GM12891 (cell line): ENCODE results near the gene HMCN1.

ENCODE experiments used
- DNase-seq: peaks from one replicate; pipeline ENCODE4 v3.0.0; 2011; ENCODE audit warnings: low spot score; ENCODE audit not compliant: insufficient read length
- FAIRE-seq: peaks from 2 replicates; lab custom pipeline; 2011; peaks lifted over from hg19 to GRCh38; lab: Jason Lieb, UNC
- PAX5 ChIP-seq: IDR thresholded peaks from 2 replicates; pipeline ENCODE4 v1.6.1; 2011; ENCODE audit warnings: low read length, moderate library complexity, mild to moderate bottlenecking; ENCODE audit not compliant: insufficient read depth, severe bottlenecking
- POLR2A ChIP-seq: IDR thresholded peaks from 2 replicates; pipeline ENCODE4 v1.6.1; 2011; ENCODE audit warnings: low read depth, low read length, control low read depth
- POLR2AphosphoS5 ChIP-seq: IDR thresholded peaks from 2 replicates; pipeline ENCODE4 v1.6.1; 2011; ENCODE audit warnings: low read depth, low read length, control low read depth
- POU2F2 ChIP-seq: IDR thresholded peaks from 2 replicates; pipeline ENCODE4 v1.6.1; 2011; ENCODE audit warnings: low read depth, mild to moderate bottlenecking, control low read depth, low read length, moderate library complexity
- SPI1 ChIP-seq: IDR thresholded peaks from 2 replicates; pipeline ENCODE4 v1.6.1; 2011; ENCODE audit warnings: low read depth, low read length, control low read depth
- TAF1 ChIP-seq: IDR thresholded peaks from 2 replicates; pipeline ENCODE4 v1.6.1; 2011; ENCODE audit warnings: low read depth, low read length, control low read depth

Gene HMCN1

GRCh38 chr1:185931438-185931837 is 197.2 kb downstream of the HMCN1 start:
- no peak for FAIRE-seq

GRCh38 chr1:185933580-185933979 is 199.4 kb downstream of the HMCN1 start:
- TF ChIP-seq POU2F2: no peak
- TF ChIP-seq TAF1: no peak
- no peak for TF ChIP-seq SPI1
- TF ChIP-seq POLR2A: no peak
- no peak for TF ChIP-seq PAX5
- TF ChIP-seq POLR2AphosphoS5: no peak
- no peak for DNase-seq
- no peak for FAIRE-seq

More at GRCh38 chr1:185931438-185931837, 197.2 kb downstream of the HMCN1 start:
- no peak for DNase-seq
- no peak for TF ChIP-seq TAF1
- no peak for TF ChIP-seq PAX5

DNA sequence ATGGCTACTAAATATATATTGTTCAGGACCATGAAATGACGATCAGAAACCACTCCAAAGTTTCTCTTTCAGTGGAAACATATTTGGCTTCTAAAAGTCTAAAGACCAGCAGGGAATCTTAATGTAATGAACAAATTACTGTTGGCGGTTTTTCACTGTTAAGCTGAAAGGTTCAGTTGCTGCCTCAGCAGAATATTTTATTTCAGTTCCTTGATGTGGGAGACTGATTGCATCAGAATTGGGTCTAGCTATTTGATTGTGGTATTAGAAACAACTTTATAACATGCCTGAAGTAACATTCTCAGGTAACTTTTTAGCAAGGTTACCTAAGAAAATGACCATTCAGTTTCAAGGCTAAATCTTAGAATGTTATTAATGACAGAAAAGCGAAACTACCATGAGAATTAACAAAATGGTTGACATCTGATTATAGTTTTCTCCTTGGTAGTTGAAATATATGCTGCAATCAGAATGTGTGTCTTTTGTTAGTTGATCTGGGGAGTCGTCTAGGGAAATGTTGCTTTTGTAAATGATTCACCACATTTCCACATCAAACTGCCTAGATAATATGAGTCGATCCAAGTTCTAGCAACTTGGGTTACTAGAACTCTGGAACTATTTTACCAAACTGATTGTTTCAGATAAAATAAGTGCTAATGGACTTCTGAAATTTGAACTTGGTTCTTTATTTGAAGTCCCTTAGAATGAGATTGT is 200.4 kb downstream of the HMCN1 start:
- no peak for TF ChIP-seq PAX5
- no peak for TF ChIP-seq POLR2AphosphoS5
- TF ChIP-seq SPI1: no peak
- no peak for TF ChIP-seq TAF1
- TF ChIP-seq POU2F2: no peak
- TF ChIP-seq POLR2A: no peak
- FAIRE-seq (no peak), DNase-seq (no peak)

- TF ChIP-seq SPI1 (no peak), TAF1 (no peak), POU2F2 (no peak), PAX5 (no peak), POLR2A (no peak), POLR2AphosphoS5 (no peak)
- no peak for DNase-seq
- no peak for FAIRE-seq
Measured at GRCh38 chr1:185935360-185935759, 201.2 kb downstream of the HMCN1 start.

DNA sequence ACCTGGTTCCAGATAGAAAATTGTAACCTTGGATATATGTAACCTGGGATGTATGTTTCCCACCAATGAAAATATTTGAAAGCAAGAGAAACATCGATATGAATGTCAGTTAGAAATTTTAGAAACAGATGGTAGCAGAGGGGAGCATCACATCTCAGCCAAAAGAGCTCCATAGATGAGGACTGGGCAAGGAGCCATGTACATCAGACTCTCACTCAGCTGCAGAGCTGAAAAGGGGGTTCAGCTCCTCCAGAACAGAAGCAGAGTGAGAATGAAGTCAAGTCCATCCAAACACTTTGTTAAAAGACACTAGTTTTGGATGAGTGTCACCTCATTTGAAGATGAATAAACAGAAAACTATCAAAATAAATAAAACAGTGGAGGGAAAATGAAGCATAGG is 202.4 kb downstream of the HMCN1 start:
- FAIRE-seq (no peak), DNase-seq (no peak)
- no peak for TF ChIP-seq SPI1
- no peak for TF ChIP-seq PAX5
- no peak for TF ChIP-seq POLR2AphosphoS5
- no peak for TF ChIP-seq POLR2A
- TF ChIP-seq POU2F2: no peak
- TF ChIP-seq TAF1: no peak

DNA sequence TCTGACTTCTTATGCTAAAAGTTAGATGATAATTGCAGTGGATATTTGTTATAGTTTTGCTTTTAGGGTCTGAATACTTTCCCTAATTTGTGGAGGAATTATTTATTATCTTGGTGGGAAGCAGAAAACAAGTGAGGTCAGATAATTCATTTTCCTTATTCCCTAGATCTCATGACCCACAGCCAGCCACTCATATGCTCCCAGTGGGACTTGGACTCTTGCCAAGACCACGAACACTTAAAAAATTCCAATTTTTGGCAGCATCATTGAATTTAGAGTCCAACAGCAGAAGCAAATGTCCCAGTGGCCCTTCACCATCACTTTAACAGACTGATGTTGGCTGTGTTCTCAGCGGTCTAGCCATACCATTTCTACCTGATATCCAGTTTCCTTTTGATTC is 204.2 kb downstream of the HMCN1 start:
- no peak for TF ChIP-seq POLR2AphosphoS5
- TF ChIP-seq POLR2A: no peak
- TF ChIP-seq POU2F2: no peak
- TF ChIP-seq TAF1: no peak
- no peak for TF ChIP-seq SPI1
- TF ChIP-seq PAX5: no peak
- FAIRE-seq (no peak), DNase-seq (no peak)

GRCh38 chr1:185939142-185939541 is 205.0 kb downstream of the HMCN1 start:
- DNase-seq (no peak), FAIRE-seq (no peak)
- TF ChIP-seq POLR2A: no peak
- no peak for TF ChIP-seq SPI1
- no peak for TF ChIP-seq PAX5
- TF ChIP-seq TAF1: no peak
- no peak for TF ChIP-seq POU2F2
- no peak for TF ChIP-seq POLR2AphosphoS5

DNA sequence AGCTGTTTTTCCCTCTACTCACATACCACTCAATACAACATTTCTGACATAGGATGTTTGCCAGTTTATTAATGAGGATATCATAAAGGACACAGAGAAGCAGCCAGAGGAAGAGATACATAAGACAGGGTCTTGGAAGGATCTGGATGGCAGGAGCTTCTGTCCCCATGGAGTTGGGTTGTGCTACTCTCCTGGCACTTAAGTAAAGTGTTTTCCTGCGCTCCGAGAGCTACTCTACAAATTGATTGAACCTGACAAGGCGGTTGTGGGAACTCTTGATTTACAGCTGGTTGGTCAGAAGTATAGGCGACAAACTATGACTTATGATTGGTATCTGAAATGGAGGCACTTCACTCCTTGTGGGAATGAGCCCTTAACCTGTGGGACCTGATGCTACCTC is 208.8 kb downstream of the HMCN1 start:
- no peak for DNase-seq
- TF ChIP-seq PAX5: no peak
- no peak for TF ChIP-seq POU2F2
- no peak for TF ChIP-seq TAF1
- TF ChIP-seq POLR2AphosphoS5: no peak
- no peak for TF ChIP-seq POLR2A
- TF ChIP-seq SPI1: no peak
- no peak for FAIRE-seq

DNA sequence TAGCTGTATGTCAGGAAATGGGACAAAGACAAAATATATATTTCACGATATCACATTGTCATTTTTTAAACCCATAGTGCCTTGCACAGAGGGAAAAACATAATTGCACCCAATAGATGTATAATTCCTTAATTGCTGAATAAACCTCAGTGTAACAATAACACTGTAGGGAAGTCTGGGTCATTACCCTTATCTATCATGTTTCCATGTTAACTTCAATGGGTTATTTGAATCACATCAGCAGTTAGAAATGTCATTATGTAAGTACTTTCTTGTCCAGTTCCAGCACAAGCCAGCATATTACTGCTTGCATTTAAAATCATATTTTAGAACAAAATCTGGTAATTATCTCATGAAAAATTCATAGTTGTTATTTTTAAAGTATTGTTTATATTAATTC is 222.7 kb downstream of the HMCN1 start:
- TF ChIP-seq PAX5: no peak
- TF ChIP-seq TAF1: no peak
- TF ChIP-seq SPI1: no peak
- TF ChIP-seq POLR2A: no peak
- no peak for TF ChIP-seq POLR2AphosphoS5
- TF ChIP-seq POU2F2: no peak
- DNase-seq: no peak
- no peak for FAIRE-seq
